ENCODE data around the gene INPP5K.

INPP5K gene

DNA sequence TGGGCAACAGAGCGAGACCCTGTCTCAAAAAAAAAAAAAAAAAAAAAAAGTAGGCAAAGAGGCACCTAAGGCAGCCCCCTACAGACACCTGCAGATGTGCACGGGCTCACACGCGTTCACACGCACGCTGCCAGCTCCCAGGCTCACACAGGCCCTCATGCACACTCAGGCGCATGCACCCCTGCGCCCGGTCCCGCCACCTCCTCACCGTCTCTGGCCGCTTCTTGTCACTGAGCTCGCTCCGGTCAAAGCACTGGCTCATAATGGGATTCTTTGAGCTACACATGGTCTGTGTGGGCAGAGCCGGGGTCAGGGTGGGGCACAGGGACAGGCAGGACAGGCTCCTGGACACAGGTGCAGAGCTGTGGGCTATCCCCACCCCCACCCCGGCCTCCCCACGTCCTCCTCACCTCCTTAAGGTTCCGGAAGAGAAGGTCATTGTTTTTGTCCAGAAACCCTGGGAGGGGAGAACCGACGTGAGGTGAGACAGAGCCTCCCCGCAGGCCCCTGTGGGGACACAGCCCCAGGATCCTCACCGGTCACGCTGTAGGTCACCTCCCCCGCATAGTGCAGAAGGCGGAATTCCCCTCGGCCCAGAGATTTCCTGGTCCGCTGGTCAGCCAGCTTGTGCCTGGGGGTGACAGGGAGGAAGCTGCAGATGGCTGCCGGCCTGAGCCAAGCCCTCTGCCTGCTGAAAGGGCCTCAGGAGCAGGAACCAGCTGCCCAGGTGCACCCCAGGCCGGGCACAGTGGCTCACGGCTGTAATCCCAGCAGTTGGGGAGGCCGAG, 41.8 kb downstream of the INPP5K start:
- TF ChIP-seq, protein P1, sequence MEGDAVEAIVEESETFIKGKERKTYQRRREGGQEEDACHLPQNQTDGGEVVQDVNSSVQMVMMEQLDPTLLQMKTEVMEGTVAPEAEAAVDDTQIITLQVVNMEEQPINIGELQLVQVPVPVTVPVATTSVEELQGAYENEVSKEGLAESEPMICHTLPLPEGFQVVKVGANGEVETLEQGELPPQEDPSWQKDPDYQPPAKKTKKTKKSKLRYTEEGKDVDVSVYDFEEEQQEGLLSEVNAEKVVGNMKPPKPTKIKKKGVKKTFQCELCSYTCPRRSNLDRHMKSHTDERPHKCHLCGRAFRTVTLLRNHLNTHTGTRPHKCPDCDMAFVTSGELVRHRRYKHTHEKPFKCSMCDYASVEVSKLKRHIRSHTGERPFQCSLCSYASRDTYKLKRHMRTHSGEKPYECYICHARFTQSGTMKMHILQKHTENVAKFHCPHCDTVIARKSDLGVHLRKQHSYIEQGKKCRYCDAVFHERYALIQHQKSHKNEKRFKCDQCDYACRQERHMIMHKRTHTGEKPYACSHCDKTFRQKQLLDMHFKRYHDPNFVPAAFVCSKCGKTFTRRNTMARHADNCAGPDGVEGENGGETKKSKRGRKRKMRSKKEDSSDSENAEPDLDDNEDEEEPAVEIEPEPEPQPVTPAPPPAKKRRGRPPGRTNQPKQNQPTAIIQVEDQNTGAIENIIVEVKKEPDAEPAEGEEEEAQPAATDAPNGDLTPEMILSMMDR (IDR thresholded peaks at IDR 0.05), result no peak

DNA sequence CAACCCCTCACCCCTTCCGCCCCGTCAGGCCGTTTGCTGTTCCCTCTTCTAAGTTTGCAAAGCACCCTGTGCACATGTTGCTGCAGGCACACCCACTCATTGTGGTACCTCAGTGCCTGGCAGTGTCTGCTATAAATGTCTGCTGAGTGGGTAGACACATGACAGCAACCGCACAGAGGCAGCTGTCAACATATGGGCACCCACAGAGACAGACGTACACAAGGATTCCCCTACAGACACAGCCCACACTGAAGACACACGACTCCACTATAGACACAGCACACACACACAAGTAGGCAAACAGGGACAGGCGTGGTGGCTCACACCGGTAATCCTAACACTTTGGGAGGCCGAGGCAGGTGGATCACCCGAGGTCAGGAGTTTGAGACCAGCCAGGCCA, 42.6 kb downstream of the INPP5K start:
- TF ChIP-seq, protein P1 (IDR thresholded peaks at IDR 0.05), result no peak

DNA sequence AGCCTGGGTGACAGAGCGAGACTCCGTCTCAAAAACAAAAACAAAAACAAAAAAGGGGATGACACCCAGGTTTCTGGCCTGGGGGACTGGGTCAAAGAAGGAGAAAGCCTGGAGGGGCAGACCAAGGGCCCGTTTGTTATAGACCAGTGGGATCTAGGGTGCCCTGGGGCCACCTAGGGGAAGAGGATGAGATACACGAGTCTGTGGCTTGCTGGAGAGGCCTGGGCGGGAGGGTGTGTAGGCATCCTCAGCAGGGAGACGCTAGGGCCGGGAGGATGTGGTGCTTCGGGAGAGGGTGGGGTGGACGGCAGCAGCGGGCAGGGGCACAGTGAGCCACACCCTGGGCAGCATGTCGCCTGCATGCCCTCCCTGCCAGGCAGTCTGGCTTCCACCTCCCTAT, 43.2 kb downstream of the INPP5K start:
- TF ChIP-seq, protein P1 (IDR thresholded peaks at IDR 0.05), result no peak

DNA sequence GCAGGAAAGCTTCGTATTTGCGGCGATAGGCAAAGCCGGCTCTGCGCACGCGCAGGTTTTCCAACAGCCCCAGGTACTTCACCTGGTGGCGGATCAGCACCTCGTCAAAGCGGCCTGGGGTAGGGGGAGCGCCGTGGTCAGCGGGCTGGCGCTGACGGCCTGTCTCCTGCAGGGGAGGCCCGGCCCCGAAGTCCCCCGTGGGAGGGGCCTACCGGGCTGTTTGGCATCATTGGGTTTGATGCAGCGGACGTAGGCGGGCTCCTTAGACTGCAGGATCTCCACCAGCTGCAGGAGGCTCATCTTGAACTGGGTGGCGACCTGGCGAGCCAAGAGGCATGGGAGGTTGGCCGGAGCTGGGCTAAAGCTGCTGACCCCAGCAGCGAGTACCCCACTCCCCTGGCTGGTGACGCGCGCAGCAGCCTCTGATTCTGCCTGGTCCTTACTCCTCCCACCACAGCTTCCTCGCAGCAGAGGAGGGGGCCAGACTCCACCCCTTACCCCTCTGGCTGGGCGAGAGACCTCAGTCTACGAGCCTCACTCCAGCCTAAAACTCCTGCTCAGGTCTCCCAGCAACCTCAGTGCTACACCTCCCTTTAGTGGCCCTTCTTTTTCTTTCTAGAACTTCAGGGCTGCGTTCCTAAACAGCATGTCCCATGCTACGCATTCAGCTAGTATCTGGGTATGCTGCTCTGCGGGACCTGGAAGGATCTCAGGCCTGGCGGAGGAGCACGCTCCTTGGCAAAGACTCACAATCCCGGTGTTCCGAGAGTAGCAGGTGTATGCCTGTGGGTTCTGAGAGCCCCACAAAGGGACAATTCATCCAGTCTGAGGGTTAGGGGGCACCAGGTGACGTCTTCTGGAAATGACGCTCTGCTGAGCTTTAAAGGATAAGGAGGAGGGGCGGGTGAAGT, 44.2 kb downstream of the INPP5K start:
- TF ChIP-seq, protein P1 (IDR thresholded peaks at IDR 0.05), result no peak

DNA sequence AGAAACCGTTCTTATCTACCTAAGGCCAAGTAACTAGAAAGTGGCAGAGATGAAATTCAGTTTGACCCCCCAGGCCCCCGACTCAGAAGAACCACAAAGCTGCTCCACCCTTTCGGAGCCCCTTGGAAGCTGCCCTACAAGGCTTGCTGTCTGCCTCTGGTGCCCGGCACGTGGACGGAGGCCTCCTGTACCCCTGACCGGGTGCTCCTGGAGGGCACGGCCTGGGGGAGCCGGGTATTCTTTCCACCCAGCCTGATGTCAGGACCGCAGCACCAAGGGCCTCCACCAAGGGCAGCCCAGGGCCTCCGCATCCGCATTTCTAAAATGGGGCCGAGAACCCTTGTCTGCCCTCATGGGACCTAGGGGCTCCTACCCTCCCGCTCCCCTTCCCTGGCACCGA, 44.9 kb downstream of the INPP5K start:
- TF ChIP-seq, protein P1 (IDR thresholded peaks at IDR 0.05), result no peak

DNA sequence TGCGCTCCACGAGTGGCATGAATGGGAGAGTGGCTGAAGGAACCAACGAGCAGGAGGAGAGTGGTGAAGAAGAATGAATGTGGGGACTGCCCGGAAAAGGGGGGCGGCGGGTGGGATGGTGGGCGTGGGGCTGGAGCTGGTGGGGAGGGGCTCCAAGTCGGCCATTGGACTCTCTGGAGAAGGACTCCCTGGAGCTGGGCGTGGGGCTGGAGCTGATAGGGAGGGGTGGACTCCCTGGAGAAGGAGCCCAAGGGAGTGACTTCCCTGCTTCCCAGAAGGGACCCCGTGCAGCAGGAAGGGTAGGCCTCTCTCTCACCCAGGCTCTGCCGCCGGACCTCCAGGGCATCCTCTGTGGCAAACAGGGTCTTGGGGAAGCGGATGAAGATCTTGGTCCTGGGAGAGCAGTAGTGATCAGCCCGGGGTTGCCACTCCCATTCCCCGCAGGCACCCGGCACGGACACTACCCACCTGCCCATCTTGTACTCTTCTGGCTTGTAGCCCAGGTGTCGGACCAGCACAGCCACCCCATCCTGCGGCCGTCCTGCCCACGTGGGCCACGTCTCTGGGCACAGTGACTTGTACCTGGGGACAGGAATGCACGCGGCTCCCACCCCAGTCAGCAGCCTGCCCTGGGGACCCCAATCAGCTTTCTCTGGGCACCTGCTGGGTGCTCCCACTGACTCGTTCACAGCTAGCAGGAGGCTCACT, 45.5 kb downstream of the INPP5K start:
- TF ChIP-seq, protein P1 (IDR thresholded peaks at IDR 0.05), result no peak

DNA sequence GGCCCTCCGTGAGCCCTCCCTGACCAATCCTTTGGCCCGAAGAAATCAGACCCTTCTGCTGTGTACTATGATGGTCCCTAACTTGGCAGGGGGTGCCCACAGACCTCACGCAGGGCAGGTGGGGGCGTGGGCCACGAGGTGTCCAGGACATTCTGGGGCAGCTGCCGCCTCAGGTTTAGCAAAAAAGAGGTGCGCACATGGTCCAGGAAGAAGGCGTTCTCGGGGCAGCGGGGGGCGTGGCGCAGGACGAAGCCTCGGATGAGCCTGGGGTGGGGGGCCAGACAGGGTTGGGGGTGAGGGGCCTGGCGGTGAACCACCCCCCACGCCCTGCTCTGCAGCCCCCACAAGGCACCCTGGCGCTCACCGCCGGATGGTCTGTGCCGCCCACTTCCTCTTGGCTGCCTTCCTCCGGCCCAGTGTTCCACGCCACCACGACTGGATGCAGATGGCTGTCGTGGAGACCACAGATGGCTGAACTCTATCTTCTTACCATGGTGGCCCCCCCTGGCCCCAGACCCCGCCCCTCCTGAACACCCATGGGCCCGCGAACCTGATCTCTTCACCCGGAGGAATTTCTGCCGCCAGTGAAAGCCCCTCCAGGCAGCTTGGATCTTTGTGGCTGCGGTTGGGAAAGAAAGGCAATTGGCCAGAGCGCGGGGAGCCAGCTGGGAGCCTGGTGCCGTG, 46.2 kb downstream of the INPP5K start:
- TF ChIP-seq, protein P1 (IDR thresholded peaks at IDR 0.05), result no peak
